Spleen (tissue), 11 donors: Measurements from ENCODE around the gene ARL5B. TPM values are rescaled to one million over a fixed set of nuclear protein-coding genes. Genes with fewer than 3 reads are reported as not detected.

Experiments
- DNase-seq: peaks from one replicate; pipeline ENCODE4 v3.0.0-alpha.2; 2020
- H3K27ac ChIP-seq, 8 donors: fragments of 200-600 bp; sonication (generic) in 7 of 8; 1 replicate in 4 of 8; 2 replicates in 4 of 8; pipeline versions ENCODE4 v1.5.0 to v1.8.0; 2016 to 2021; ENCODE audit warnings: inconsistent platforms in 4 of 8, mild to moderate bottlenecking in 4 of 8, moderate library complexity in 1 of 8
- H3K27me3 ChIP-seq, 7 donors: fragments of 200-600 bp; sonication (generic) in 6 of 7; replicated peaks in 1 of 7; 1 replicate in 4 of 7; 2 replicates in 3 of 7; pipeline versions ENCODE4 v1.5.0 to v1.8.0; 2016 to 2021; ENCODE audit warnings: inconsistent platforms in 3 of 7, mild to moderate bottlenecking in 1 of 7
- H3K36me3 ChIP-seq, 6 donors: fragments of 200-600 bp; sonication (generic) in 5 of 6; 1 replicate in 4 of 6; 2 replicates in 2 of 6; pipeline versions ENCODE4 v1.5.0 to v1.8.0; 2016 to 2021; ENCODE audit warnings: inconsistent platforms in 2 of 6
- H3K4me1 ChIP-seq, 6 donors: fragments of 200-600 bp; sonication (generic) in 5 of 6; 1 replicate in 3 of 6; 2 replicates in 3 of 6; pipeline versions ENCODE4 v1.5.0 to v1.8.0; 2016 to 2021; ENCODE audit warnings: inconsistent platforms in 3 of 6
- H3K4me3 ChIP-seq, 8 donors: fragments of 200-600 bp; sonication (generic) in 7 of 8; 1 replicate in 4 of 8; 2 replicates in 4 of 8; pipeline versions ENCODE4 v1.5.0 to v1.8.0; 2016 to 2021; ENCODE audit warnings: inconsistent platforms in 4 of 8, mild to moderate bottlenecking in 4 of 8, moderate library complexity in 2 of 8
- H3K9me3 ChIP-seq, 8 donors: fragments of 200-600 bp; sonication (generic) in 7 of 8; 1 replicate in 4 of 8; 2 replicates in 4 of 8; pipeline versions ENCODE4 v1.5.0 to v1.8.0; 2016 to 2021; ENCODE audit warnings: inconsistent platforms in 4 of 8
- POLR2A ChIP-seq, 3 donors: fragments of 450-650 bp; IDR thresholded peaks; one replicate each; pipeline ENCODE4 v1.5.1; 2017; ENCODE audit warnings: antibody characterized with exemption in 3 of 3, mild to moderate bottlenecking in 1 of 3
- POLR2AphosphoS5 ChIP-seq, 3 donors: sonication (generic); formaldehyde crosslinking; IDR thresholded peaks; one replicate each; pipeline ENCODE4 v1.5.1; 2017; ENCODE audit warnings: antibody characterized with exemption in 3 of 3
- WGBS, 5 donors: extraction: QIAGEN DNeasy Blood & Tissue Kit in 3 of 5; methylation state at CpG; one replicate each; pipeline versions ENCODE4 v1.1.5 to v1.1.7; 2013 to 2018; 5-methylcytosine and 5-hydroxymethylcytosine counted together
- intact Hi-C: fragments of 100-400 bp; cut with DNase I; formaldehyde crosslinking; loops from one replicate; pipeline ENCODE4 v1.15.0; 2023; ENCODE audit warnings: low total_unique reads
- polyA plus RNA-seq, 3 donors: library from polyadenylated mRNA; stranded (reverse); fragments of 200-250 nt; gene quantifications; one replicate each; pipeline ENCODE4 v1.2.1, GENCODE V29; 2013
- total RNA-seq, 7 donors: library from RNA; depleted of rRNA in 3 of 7; stranded (reverse); fragments of >200 nt in 3 of 7; fragmentation: NEBNext Ultra II Directional in 4 of 7; extraction: Animal tissue kit (Norgen Biotek cat#: 25700) in 4 of 7; gene quantifications; one replicate each; pipeline versions ENCODE4 v1.1.0 to v1.2.1, GENCODE V29; 2016 to 2021
- TF ChIP-seq, protein P1 (sequence below), 11 experiments: fragments of 200-600 bp in 7 of 11; fragments of 450-650 bp in 4 of 11; sonication (generic) in 4 of 11; IDR thresholded peaks in 8 of 11; conservative IDR thresholded peaks in 3 of 11; 1 replicate in 7 of 11; 2 replicates in 4 of 11; pipeline versions ENCODE4 v1.4.0 to v1.8.0; 2016 to 2021; ENCODE audit warnings: antibody characterized with exemption in 11 of 11, inconsistent platforms in 4 of 11, mild to moderate bottlenecking in 1 of 11
- donor health status: healthy with polysubstance abuse.
- donor health status: DM: no; HTN: no; CAD: no; lungs with moderate emphysema.
- donor health status: DM: no; HTN: no; CAD: no.
- donor health status: Bipolar disorder and iron deficiency.
- donor health status: healthy.
- donor health status: DM: no; HTN: no; CAD: no.
- donor health status: DM: yes; HTN: yes; CAD: no.

ARL5B gene
- total and polyA plus RNA-seq, 10 donors, result 1.7 to 18.3 (median 11.3) TPM

DNA sequence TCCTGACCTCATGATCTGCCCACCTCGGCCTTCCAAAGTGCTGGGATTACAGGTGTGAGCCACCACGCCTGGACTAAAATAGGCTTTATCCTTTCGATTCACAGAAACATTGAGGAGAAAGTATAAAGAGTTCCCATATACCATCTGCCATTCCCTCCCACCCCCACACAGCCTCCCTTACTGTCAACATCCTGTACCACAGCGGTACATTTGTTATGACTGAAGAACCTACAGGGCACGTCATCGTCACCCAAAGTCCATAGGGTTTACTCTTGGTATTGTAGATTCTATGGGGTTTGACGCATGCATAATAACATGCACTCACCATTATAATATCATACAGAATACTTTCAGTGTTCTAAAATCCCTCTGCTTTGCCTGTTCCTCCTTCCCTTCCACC lies 28.0 kb downstream of the ARL5B start:
- H3K27me3 ChIP-seq, result peaks cover 0 to 8% (median 0%) of the 10 kb centered on the region in 7 donors
- no peak overlapping the region for H3K27ac ChIP-seq
- DNase-seq, result no peak
- no peak for TF ChIP-seq POLR2AphosphoS5 (IDR thresholded peaks at IDR 0.05)
- TF ChIP-seq POLR2A (IDR thresholded peaks at IDR 0.05), result no peak
- TF ChIP-seq, protein P1, sequence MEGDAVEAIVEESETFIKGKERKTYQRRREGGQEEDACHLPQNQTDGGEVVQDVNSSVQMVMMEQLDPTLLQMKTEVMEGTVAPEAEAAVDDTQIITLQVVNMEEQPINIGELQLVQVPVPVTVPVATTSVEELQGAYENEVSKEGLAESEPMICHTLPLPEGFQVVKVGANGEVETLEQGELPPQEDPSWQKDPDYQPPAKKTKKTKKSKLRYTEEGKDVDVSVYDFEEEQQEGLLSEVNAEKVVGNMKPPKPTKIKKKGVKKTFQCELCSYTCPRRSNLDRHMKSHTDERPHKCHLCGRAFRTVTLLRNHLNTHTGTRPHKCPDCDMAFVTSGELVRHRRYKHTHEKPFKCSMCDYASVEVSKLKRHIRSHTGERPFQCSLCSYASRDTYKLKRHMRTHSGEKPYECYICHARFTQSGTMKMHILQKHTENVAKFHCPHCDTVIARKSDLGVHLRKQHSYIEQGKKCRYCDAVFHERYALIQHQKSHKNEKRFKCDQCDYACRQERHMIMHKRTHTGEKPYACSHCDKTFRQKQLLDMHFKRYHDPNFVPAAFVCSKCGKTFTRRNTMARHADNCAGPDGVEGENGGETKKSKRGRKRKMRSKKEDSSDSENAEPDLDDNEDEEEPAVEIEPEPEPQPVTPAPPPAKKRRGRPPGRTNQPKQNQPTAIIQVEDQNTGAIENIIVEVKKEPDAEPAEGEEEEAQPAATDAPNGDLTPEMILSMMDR (IDR thresholded peaks at IDR 0.05 in 8 of 11, conservative IDR thresholded peaks at IDR 0.05 in 3 of 11), result no peak
- H3K9me3 ChIP-seq, result no peaks in the 10 kb centered on the region
- no peak overlapping the region for H3K4me3 ChIP-seq
- no peaks in the 10 kb centered on the region for H3K4me1 ChIP-seq
- intact Hi-C loops, result no loop called here
- peaks cover 0 to 6% (median 0%) of the 10 kb centered on the region in 6 donors for H3K36me3 ChIP-seq
- WGBS, 5 donors, result 89 to 92% (median 90%) methylated on average over 7 of the region's 7 CpGs

DNA sequence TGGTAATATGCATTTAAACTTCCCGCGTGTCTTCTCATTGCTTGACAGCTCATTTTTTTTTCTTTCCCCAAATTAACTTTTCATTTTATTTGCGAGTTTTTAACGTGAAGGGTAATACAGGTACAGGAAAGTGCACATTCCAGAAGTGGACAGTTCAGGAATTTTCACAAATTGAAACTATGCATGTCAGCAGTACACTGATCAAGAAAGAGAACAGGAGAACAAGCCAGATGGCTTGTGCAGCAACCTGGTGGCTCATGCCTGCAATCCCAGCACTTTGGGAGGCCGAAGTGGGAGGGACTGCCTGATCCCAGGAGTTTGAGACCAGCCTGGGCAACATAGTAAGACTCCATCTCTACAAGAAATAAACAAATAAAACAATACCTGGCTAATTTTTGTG lies 28.5 kb downstream of the ARL5B start:
- no peak for DNase-seq
- Histone ChIP-seq H3K4me1 (no peaks in the 10 kb centered on the region), H3K9me3 (no peaks in the 10 kb centered on the region), H3K36me3 (peaks cover 0 to 3% (median 0%) of the 10 kb centered on the region in 6 donors), H3K27me3 (peaks cover 0 to 8% (median 0%) of the 10 kb centered on the region in 7 donors), H3K4me3 (no peak overlapping the region), H3K27ac (no peak overlapping the region)
- intact Hi-C loops, result no loop called here
- WGBS, 5 donors, result 63 to 91% (median 80%) methylated on average over 5 of the region's 5 CpGs
- TF ChIP-seq POLR2AphosphoS5 (IDR thresholded peaks at IDR 0.05), result no peak
- TF ChIP-seq POLR2A (IDR thresholded peaks at IDR 0.05), result no peak
- TF ChIP-seq, protein P1 (IDR thresholded peaks at IDR 0.05 in 8 of 11, conservative IDR thresholded peaks at IDR 0.05 in 3 of 11), result no peak

DNA sequence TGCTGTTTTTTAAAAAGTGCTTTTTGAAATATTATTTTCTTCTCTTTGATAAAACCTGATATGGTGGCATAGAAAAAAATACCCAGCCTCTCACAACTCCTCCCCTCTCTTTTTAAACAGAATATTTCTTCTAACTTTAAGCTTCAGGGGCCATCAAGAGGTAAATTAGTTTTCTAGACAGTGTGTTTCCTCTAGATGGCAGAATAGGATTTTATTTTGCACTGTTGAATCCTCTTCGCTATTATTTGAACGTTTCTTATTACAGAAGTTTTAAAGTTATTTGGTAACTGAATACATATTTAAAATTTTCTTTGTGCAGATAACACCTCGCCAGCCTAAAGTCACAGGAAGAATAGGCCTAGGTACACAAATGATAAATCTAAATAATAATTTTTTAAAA lies 30.3 kb downstream of the ARL5B start:
- intact Hi-C loops, result no loop called here
- H3K4me3 ChIP-seq, result no peak overlapping the region

DNA sequence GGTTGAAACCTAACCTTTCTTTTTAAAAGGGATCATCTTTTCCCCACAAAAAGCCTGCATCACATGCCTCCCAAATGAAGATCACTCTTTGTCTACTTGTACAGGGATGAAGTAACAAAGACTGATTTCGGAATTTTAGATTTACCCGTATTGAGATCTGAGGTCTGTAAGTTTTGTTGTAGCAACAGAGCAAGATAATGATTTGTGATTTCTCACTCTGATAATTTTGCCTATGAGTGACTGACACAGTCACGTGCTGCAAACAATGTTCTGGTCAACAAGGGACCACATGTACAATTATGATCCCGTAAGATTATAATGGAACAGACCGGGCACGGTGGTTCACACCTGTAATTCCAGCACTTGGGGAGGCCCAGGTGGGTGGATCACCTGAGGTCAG lies 31.3 kb downstream of the ARL5B start:
- Histone ChIP-seq H3K36me3 (no peaks in the 10 kb centered on the region), H3K27me3 (peaks cover 0 to 8% (median 0%) of the 10 kb centered on the region in 7 donors), H3K9me3 (no peaks in the 10 kb centered on the region), H3K4me3 (no peak overlapping the region), H3K4me1 (no peaks in the 10 kb centered on the region), H3K27ac (no peak overlapping the region)
- no peak for TF ChIP-seq POLR2A (IDR thresholded peaks at IDR 0.05)
- intact Hi-C loops, result no loop called here
- no peak for DNase-seq
- 84 to 96% (median 93%) methylated on average over 6 of the region's 6 CpGs for WGBS, 5 donors

More for the DNA sequence above, 30.3 kb downstream of the ARL5B start:
- Histone ChIP-seq H3K9me3 (no peaks in the 10 kb centered on the region), H3K36me3 (no peaks in the 10 kb centered on the region), H3K27me3 (peaks cover 0 to 8% (median 0%) of the 10 kb centered on the region in 7 donors), H3K27ac (no peak overlapping the region), H3K4me1 (no peaks in the 10 kb centered on the region)
- TF ChIP-seq POLR2AphosphoS5 (IDR thresholded peaks at IDR 0.05) (no peak), POLR2A (IDR thresholded peaks at IDR 0.05) (no peak)
- TF ChIP-seq, protein P1 (IDR thresholded peaks at IDR 0.05 in 8 of 11, conservative IDR thresholded peaks at IDR 0.05 in 3 of 11), result peak in 2 of 11 experiments; percentile 8 to 18
- no peak for DNase-seq
- 21 to 37% (median 31%) methylated on average over 3 of the region's 3 CpGs for WGBS, 5 donors
